ENCODE results near the gene PCSK5. TPM values are rescaled to one million over a fixed set of nuclear protein-coding genes. Genes with fewer than 3 reads are reported as not detected.
"Not testable (repeated sequence)": the region's sequence is repeated elsewhere in the genome, so short reads cannot be mapped to it uniquely, and the experiment has no call there.

PCSK5 gene
- polyA plus RNA-seq, 2 donors = 4.2 to 6.1 TPM

GRCh38 chr9:75864266-75864665 is 26.2 kb upstream of the PCSK5 start:
- WGBS, 2 donors = 32 to 47% methylated on average over 4 of the region's 4 CpGs
- Histone ChIP-seq H3K9me3 (ENCODE audit: control insufficient read depth in 2 of 2, insufficient read depth in 1 of 2, low read depth in 1 of 2, low read length in 1 of 2) (no peaks in the 10 kb centered on the region), H3K4me1 (ENCODE audit: control insufficient read depth in 2 of 2, insufficient read depth in 2 of 2, low read length in 1 of 2) (no peaks in the 10 kb centered on the region), H3K27ac (ENCODE audit: low read depth in 2 of 2, low read length in 1 of 2) (no peak overlapping the region), H3K36me3 (ENCODE audit: control insufficient read depth in 2 of 2, insufficient read depth in 2 of 2, low read length in 1 of 2) (no peaks in the 10 kb centered on the region), H3K4me3 (ENCODE audit: low read depth in 1 of 2, low read length in 2 of 2) (no peak overlapping the region), H3K27me3 (ENCODE audit: control insufficient read depth in 1 of 2, insufficient read depth in 2 of 2, low read length in 2 of 2) (no peaks in the 10 kb centered on the region)

- Histone ChIP-seq H3K4me1 (ENCODE audit: control insufficient read depth in 2 of 2, insufficient read depth in 2 of 2, low read length in 1 of 2) (no peaks in the 10 kb centered on the region), H3K36me3 (ENCODE audit: control insufficient read depth in 2 of 2, insufficient read depth in 2 of 2, low read length in 1 of 2) (no peaks in the 10 kb centered on the region), H3K27ac (ENCODE audit: low read depth in 2 of 2, low read length in 1 of 2) (no peak overlapping the region), H3K4me3 (ENCODE audit: low read depth in 1 of 2, low read length in 2 of 2) (no peak overlapping the region), H3K27me3 (ENCODE audit: control insufficient read depth in 1 of 2, insufficient read depth in 2 of 2, low read length in 2 of 2) (no peaks in the 10 kb centered on the region), H3K9me3 (ENCODE audit: control insufficient read depth in 2 of 2, insufficient read depth in 1 of 2, low read depth in 1 of 2, low read length in 1 of 2) (no peaks in the 10 kb centered on the region)
- WGBS, 2 donors = 48 to 50% methylated on average over 2 of the region's 2 CpGs
Measured at GRCh38 chr9:75866273-75866871, 24.1 kb upstream of the PCSK5 start.

- H3K4me1 ChIP-seq (ENCODE audit: control insufficient read depth in 2 of 2, insufficient read depth in 2 of 2, low read length in 1 of 2); H3K27ac ChIP-seq (ENCODE audit: low read depth in 2 of 2, low read length in 1 of 2); H3K4me3 ChIP-seq (ENCODE audit: low read depth in 1 of 2, low read length in 2 of 2); H3K27me3 ChIP-seq (ENCODE audit: control insufficient read depth in 1 of 2, insufficient read depth in 2 of 2, low read length in 2 of 2); H3K36me3 ChIP-seq (ENCODE audit: control insufficient read depth in 2 of 2, insufficient read depth in 2 of 2, low read length in 1 of 2); H3K9me3 ChIP-seq (ENCODE audit: control insufficient read depth in 2 of 2, insufficient read depth in 1 of 2, low read depth in 1 of 2, low read length in 1 of 2): not testable (repeated sequence)
- WGBS, 2 donors = 79 to 85% methylated on average over 2 of the region's 2 CpGs
Measured at GRCh38 chr9:75868526-75868925, 21.9 kb upstream of the PCSK5 start.

GRCh38 chr9:75869236-75869635 is 21.2 kb upstream of the PCSK5 start:
- WGBS, 2 donors = 52 to 68% methylated on average over 3 of the region's 3 CpGs
- Histone ChIP-seq H3K27me3 (ENCODE audit: control insufficient read depth in 1 of 2, insufficient read depth in 2 of 2, low read length in 2 of 2) (no peaks in the 10 kb centered on the region), H3K4me1 (ENCODE audit: control insufficient read depth in 2 of 2, insufficient read depth in 2 of 2, low read length in 1 of 2) (no peaks in the 10 kb centered on the region)

GRCh38 chr9:75870450-75870849 is 20.0 kb upstream of the PCSK5 start:
- Histone ChIP-seq H3K9me3 (ENCODE audit: control insufficient read depth in 2 of 2, insufficient read depth in 1 of 2, low read depth in 1 of 2, low read length in 1 of 2) (no peaks in the 10 kb centered on the region), H3K27me3 (ENCODE audit: control insufficient read depth in 1 of 2, insufficient read depth in 2 of 2, low read length in 2 of 2) (no peaks in the 10 kb centered on the region), H3K36me3 (ENCODE audit: control insufficient read depth in 2 of 2, insufficient read depth in 2 of 2, low read length in 1 of 2) (no peaks in the 10 kb centered on the region), H3K4me1 (ENCODE audit: control insufficient read depth in 2 of 2, insufficient read depth in 2 of 2, low read length in 1 of 2) (no peaks in the 10 kb centered on the region), H3K4me3 (ENCODE audit: low read depth in 1 of 2, low read length in 2 of 2) (no peak overlapping the region), H3K27ac (ENCODE audit: low read depth in 2 of 2, low read length in 1 of 2) (no peak overlapping the region)
- 81 to 83% methylated on average over 1 of the region's 1 CpG for WGBS, 2 donors

More at GRCh38 chr9:75869236-75869635, 21.2 kb upstream of the PCSK5 start:
- Histone ChIP-seq H3K27ac (ENCODE audit: low read depth in 2 of 2, low read length in 1 of 2) (no peak overlapping the region), H3K4me3 (ENCODE audit: low read depth in 1 of 2, low read length in 2 of 2) (no peak overlapping the region), H3K9me3 (ENCODE audit: control insufficient read depth in 2 of 2, insufficient read depth in 1 of 2, low read depth in 1 of 2, low read length in 1 of 2) (no peaks in the 10 kb centered on the region), H3K36me3 (ENCODE audit: control insufficient read depth in 2 of 2, insufficient read depth in 2 of 2, low read length in 1 of 2) (no peaks in the 10 kb centered on the region)

- no peaks in the 10 kb centered on the region for H3K9me3 ChIP-seq (ENCODE audit: control insufficient read depth in 2 of 2, insufficient read depth in 1 of 2, low read depth in 1 of 2, low read length in 1 of 2)
- no peaks in the 10 kb centered on the region for H3K4me1 ChIP-seq (ENCODE audit: control insufficient read depth in 2 of 2, insufficient read depth in 2 of 2, low read length in 1 of 2)
- no peaks in the 10 kb centered on the region for H3K36me3 ChIP-seq (ENCODE audit: control insufficient read depth in 2 of 2, insufficient read depth in 2 of 2, low read length in 1 of 2)
- H3K4me3 ChIP-seq (ENCODE audit: low read depth in 1 of 2, low read length in 2 of 2) = no peak overlapping the region
- H3K27me3 ChIP-seq (ENCODE audit: control insufficient read depth in 1 of 2, insufficient read depth in 2 of 2, low read length in 2 of 2) = no peaks in the 10 kb centered on the region
- H3K27ac ChIP-seq (ENCODE audit: low read depth in 2 of 2, low read length in 1 of 2) = no peak overlapping the region
- 89% methylated on average over 5 of the region's 5 CpGs for WGBS, 2 donors
Measured at GRCh38 chr9:75871624-75872023, 18.8 kb upstream of the PCSK5 start.

- WGBS, 2 donors = 98 to 100% methylated on average over 1 of the region's 1 CpG
- H3K36me3 ChIP-seq (ENCODE audit: control insufficient read depth in 2 of 2, insufficient read depth in 2 of 2, low read length in 1 of 2) = no peaks in the 10 kb centered on the region
Measured at GRCh38 chr9:75873712-75874111, 16.8 kb upstream of the PCSK5 start.

GRCh38 chr9:75876999-75877640 is 13.4 kb upstream of the PCSK5 start:
- Histone ChIP-seq H3K27me3 (ENCODE audit: control insufficient read depth in 1 of 2, insufficient read depth in 2 of 2, low read length in 2 of 2) (no peaks in the 10 kb centered on the region), H3K4me1 (ENCODE audit: control insufficient read depth in 2 of 2, insufficient read depth in 2 of 2, low read length in 1 of 2) (no peaks in the 10 kb centered on the region), H3K27ac (ENCODE audit: low read depth in 2 of 2, low read length in 1 of 2) (no peak overlapping the region), H3K9me3 (ENCODE audit: control insufficient read depth in 2 of 2, insufficient read depth in 1 of 2, low read depth in 1 of 2, low read length in 1 of 2) (no peaks in the 10 kb centered on the region), H3K36me3 (ENCODE audit: control insufficient read depth in 2 of 2, insufficient read depth in 2 of 2, low read length in 1 of 2) (no peaks in the 10 kb centered on the region), H3K4me3 (ENCODE audit: low read depth in 1 of 2, low read length in 2 of 2) (no peak overlapping the region)
- 93 to 95% methylated on average over 11 of the region's 11 CpGs for WGBS, 2 donors

More at GRCh38 chr9:75873712-75874111, 16.8 kb upstream of the PCSK5 start:
- Histone ChIP-seq H3K4me3 (ENCODE audit: low read depth in 1 of 2, low read length in 2 of 2) (no peak overlapping the region), H3K27ac (ENCODE audit: low read depth in 2 of 2, low read length in 1 of 2) (no peak overlapping the region), H3K27me3 (ENCODE audit: control insufficient read depth in 1 of 2, insufficient read depth in 2 of 2, low read length in 2 of 2) (no peaks in the 10 kb centered on the region), H3K9me3 (ENCODE audit: control insufficient read depth in 2 of 2, insufficient read depth in 1 of 2, low read depth in 1 of 2, low read length in 1 of 2) (no peaks in the 10 kb centered on the region), H3K4me1 (ENCODE audit: control insufficient read depth in 2 of 2, insufficient read depth in 2 of 2, low read length in 1 of 2) (no peaks in the 10 kb centered on the region)

- no peaks in the 10 kb centered on the region for H3K36me3 ChIP-seq (ENCODE audit: control insufficient read depth in 2 of 2, insufficient read depth in 2 of 2, low read length in 1 of 2)
- no peak overlapping the region for H3K4me3 ChIP-seq (ENCODE audit: low read depth in 1 of 2, low read length in 2 of 2)
- no peak overlapping the region for H3K27ac ChIP-seq (ENCODE audit: low read depth in 2 of 2, low read length in 1 of 2)
- WGBS, 2 donors = 83 to 88% methylated on average over 2 of the region's 2 CpGs
- H3K27me3 ChIP-seq (ENCODE audit: control insufficient read depth in 1 of 2, insufficient read depth in 2 of 2, low read length in 2 of 2) = no peaks in the 10 kb centered on the region
- no peaks in the 10 kb centered on the region for H3K9me3 ChIP-seq (ENCODE audit: control insufficient read depth in 2 of 2, insufficient read depth in 1 of 2, low read depth in 1 of 2, low read length in 1 of 2)
- no peaks in the 10 kb centered on the region for H3K4me1 ChIP-seq (ENCODE audit: control insufficient read depth in 2 of 2, insufficient read depth in 2 of 2, low read length in 1 of 2)
Measured at GRCh38 chr9:75878488-75878860, 12.0 kb upstream of the PCSK5 start.

- Histone ChIP-seq H3K36me3 (ENCODE audit: control insufficient read depth in 2 of 2, insufficient read depth in 2 of 2, low read length in 1 of 2) (no peaks in the 10 kb centered on the region), H3K27ac (ENCODE audit: low read depth in 2 of 2, low read length in 1 of 2) (no peak overlapping the region), H3K4me1 (ENCODE audit: control insufficient read depth in 2 of 2, insufficient read depth in 2 of 2, low read length in 1 of 2) (no peaks in the 10 kb centered on the region), H3K27me3 (ENCODE audit: control insufficient read depth in 1 of 2, insufficient read depth in 2 of 2, low read length in 2 of 2) (no peaks in the 10 kb centered on the region), H3K4me3 (ENCODE audit: low read depth in 1 of 2, low read length in 2 of 2) (no peak overlapping the region), H3K9me3 (ENCODE audit: control insufficient read depth in 2 of 2, insufficient read depth in 1 of 2, low read depth in 1 of 2, low read length in 1 of 2) (no peaks in the 10 kb centered on the region)
- 65 to 83% methylated on average over 1 of the region's 1 CpG for WGBS, 2 donors
Measured at GRCh38 chr9:75880618-75881017, 9.9 kb upstream of the PCSK5 start.

Data from esophagus (tissue), 2 donors.